D721Med (cell line): ENCODE data around the gene ZBTB9.

Experiments used
- DNase-seq: peaks from one replicate; pipeline ENCODE4 v3.0.0; 2011; ENCODE audit warnings: low spot score; ENCODE audit not compliant: insufficient read length
- FAIRE-seq: peaks from 2 replicates; lab custom pipeline; 2011; peaks lifted over from hg19 to GRCh38; lab: Jason Lieb, UNC
- CTCF ChIP-seq: IDR thresholded peaks from 2 replicates; pipeline ENCODE4 v1.5.1; 2012; ENCODE audit warnings: mild to moderate bottlenecking, control low read depth; ENCODE audit not compliant: insufficient read depth; ENCODE audit errors: missing control alignments

ZBTB9 gene

GRCh38 chr6:33490621-33491020, 36.2 kb downstream of the ZBTB9 start:
- FAIRE-seq: no peak
- no peak for TF ChIP-seq CTCF
- DNase-seq: no peak

- TF ChIP-seq CTCF: peak; percentile 24
- no peak for DNase-seq
- no peak for FAIRE-seq
These were observed 37.7 kb downstream of the ZBTB9 start for GRCh38 chr6:33492093-33492492.

GRCh38 chr6:33497157-33497556, 42.8 kb downstream of the ZBTB9 start:
- DNase-seq (no peak), FAIRE-seq (no peak)
- TF ChIP-seq CTCF: no peak

GRCh38 chr6:33502486-33502885, 48.1 kb downstream of the ZBTB9 start:
- DNase-seq: no peak
- no peak for FAIRE-seq
- TF ChIP-seq CTCF: no peak

GRCh38 chr6:33504486-33504885, 50.1 kb downstream of the ZBTB9 start:
- FAIRE-seq: no peak
- no peak for TF ChIP-seq CTCF
- DNase-seq: no peak

- no peak for FAIRE-seq
- TF ChIP-seq CTCF: no peak
These were observed 51.4 kb downstream of the ZBTB9 start for GRCh38 chr6:33505548-33506370.

More at GRCh38 chr6:33505548-33506370, 51.4 kb downstream of the ZBTB9 start:
- no peak for DNase-seq
